ENCODE measurements around the gene WSCD2.

- no peak for TF ChIP-seq YY1 (IDR thresholded peaks at IDR 0.05; ENCODE audit: insufficient read depth, insufficient read length)
- no peak for TF ChIP-seq SUZ12 (IDR thresholded peaks at IDR 0.05; ENCODE audit: extremely low read depth, insufficient read depth, insufficient read length)
- TF ChIP-seq ZNF274 (IDR thresholded peaks at IDR 0.05; ENCODE audit: low read depth, low read length) = no peak
These were observed 131.0 kb downstream of the WSCD2 start for GRCh38 chr12:108260039-108260438.

Measured in NT2/D1 (cell line).